MCF 10A (cell line): Measurements from ENCODE around the gene SND1. TPM values are rescaled to one million over a fixed set of nuclear protein-coding genes. Genes with fewer than 3 reads are reported as not detected.
A peak's percentile ranks its signal among the peaks of the same experiment; 100 is the strongest.

ENCODE experiments used
- BruUV-seq: library from RNA; stranded (reverse); fragments of 400-500 nt; replicated peaks from 2 replicates; lab custom pipeline; 2021; lab: Mats Ljungman, UMichigan
- CTCF ChIA-PET: fragments of 300-600 bp; sonication (Branson Sonifier 250); formaldehyde crosslinking; extraction: SDS; loops from one replicate; lab custom pipeline; 2021; ENCODE audit warnings: antibody characterized with exemption, inconsistent platforms; lab: Yijun Ruan, JAX
- POLR2A ChIA-PET: fragments of 300-600, 350-650 bp; sonication (Branson Sonifier 250); formaldehyde crosslinking; extraction: SDS; loops from one replicate; lab custom pipeline; 2020; ENCODE audit warnings: antibody characterized with exemption, inconsistent platforms; lab: Yijun Ruan, JAX
- DNase-seq: peaks from one replicate; pipeline ENCODE4 v3.0.0-alpha.2; 2018; ENCODE audit not compliant: unreplicated experiment
- H3K27ac Mint-ChIP-seq: one replicate; pipeline ENCODE4 v1.8.0; 2022; ENCODE audit warnings: mild to moderate bottlenecking, low read depth, mixed read lengths; ENCODE audit not compliant: unreplicated experiment
- H3K27me3 Mint-ChIP-seq: one replicate; pipeline ENCODE4 v1.8.0; 2022; ENCODE audit warnings: mixed read lengths; ENCODE audit not compliant: insufficient read depth, unreplicated experiment
- H3K36me3 Mint-ChIP-seq: one replicate; pipeline ENCODE4 v1.8.0; 2022; ENCODE audit warnings: mild to moderate bottlenecking, moderate library complexity, mixed read lengths; ENCODE audit not compliant: insufficient read depth, unreplicated experiment
- H3K4me1 Mint-ChIP-seq: one replicate; pipeline ENCODE4 v1.8.0; 2022; ENCODE audit warnings: mixed read lengths; ENCODE audit not compliant: insufficient read depth, unreplicated experiment
- H3K4me3 Mint-ChIP-seq: one replicate; pipeline ENCODE4 v1.8.0; 2022; ENCODE audit warnings: mild to moderate bottlenecking, moderate library complexity, mixed read lengths; ENCODE audit not compliant: unreplicated experiment
- H3K9me3 Mint-ChIP-seq: one replicate; pipeline ENCODE4 v1.8.0; 2022; ENCODE audit warnings: mixed read lengths; ENCODE audit not compliant: unreplicated experiment
- intact Hi-C: fragments of 100-400 bp; cut with micrococcal nuclease; formaldehyde crosslinking; loops from 2 replicates; pipeline ENCODE4 v1.14.1; 2022
- total RNA-seq: library from RNA; stranded (reverse); gene quantifications from 2 replicates; pipeline ENCODE4 v1.2.3, GENCODE V29; 2022
- TF ChIP-seq, protein P1 (sequence below): fragments of 200-600 bp; IDR thresholded peaks from one replicate; pipeline ENCODE4 v1.8.0; 2022; ENCODE audit warnings: antibody characterized with exemption, mild to moderate bottlenecking; ENCODE audit not compliant: unreplicated experiment

Gene SND1
- total RNA-seq, 1 experiment from 2014 or later = 297 TPM

DNA sequence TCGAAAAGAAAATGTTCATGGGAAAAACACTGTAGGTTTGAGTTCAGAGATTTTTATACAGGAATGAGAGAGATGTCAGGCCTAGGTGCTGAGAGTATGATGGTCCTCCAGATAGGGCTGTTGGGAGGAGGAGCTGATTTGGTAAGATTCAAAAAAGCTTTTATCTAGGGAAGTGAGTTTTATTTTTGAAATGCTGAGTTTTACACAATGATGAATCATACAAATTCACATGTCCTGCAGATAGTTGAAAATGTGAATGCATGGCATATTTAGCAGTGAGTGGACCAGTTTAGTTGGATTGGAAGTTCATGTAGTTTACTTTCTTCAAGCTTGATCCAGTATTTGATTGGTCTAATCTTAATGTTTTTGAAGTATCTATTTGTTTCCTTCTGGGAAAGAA is 224.4 kb downstream of the SND1 start:
- CTCF ChIA-PET = interaction anchor here (1.0 kb wide), 1 partner anchor 36 kb away, joined by 3 read pairs; no protein-coding TSS in a partner anchor
- Mint-ChIP-seq H3K4me3 (no peak overlapping the region), H3K36me3 (peaks cover 14% of the 10 kb centered on the region), H3K27ac (no peak overlapping the region), H3K27me3 (no peaks in the 10 kb centered on the region), H3K9me3 (no peaks in the 10 kb centered on the region), H3K4me1 (no peaks in the 10 kb centered on the region)
- peak; percentile 11 for DNase-seq
- intact Hi-C loops = no loop called here
- TF ChIP-seq, protein P1, sequence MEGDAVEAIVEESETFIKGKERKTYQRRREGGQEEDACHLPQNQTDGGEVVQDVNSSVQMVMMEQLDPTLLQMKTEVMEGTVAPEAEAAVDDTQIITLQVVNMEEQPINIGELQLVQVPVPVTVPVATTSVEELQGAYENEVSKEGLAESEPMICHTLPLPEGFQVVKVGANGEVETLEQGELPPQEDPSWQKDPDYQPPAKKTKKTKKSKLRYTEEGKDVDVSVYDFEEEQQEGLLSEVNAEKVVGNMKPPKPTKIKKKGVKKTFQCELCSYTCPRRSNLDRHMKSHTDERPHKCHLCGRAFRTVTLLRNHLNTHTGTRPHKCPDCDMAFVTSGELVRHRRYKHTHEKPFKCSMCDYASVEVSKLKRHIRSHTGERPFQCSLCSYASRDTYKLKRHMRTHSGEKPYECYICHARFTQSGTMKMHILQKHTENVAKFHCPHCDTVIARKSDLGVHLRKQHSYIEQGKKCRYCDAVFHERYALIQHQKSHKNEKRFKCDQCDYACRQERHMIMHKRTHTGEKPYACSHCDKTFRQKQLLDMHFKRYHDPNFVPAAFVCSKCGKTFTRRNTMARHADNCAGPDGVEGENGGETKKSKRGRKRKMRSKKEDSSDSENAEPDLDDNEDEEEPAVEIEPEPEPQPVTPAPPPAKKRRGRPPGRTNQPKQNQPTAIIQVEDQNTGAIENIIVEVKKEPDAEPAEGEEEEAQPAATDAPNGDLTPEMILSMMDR = no peak
- BruUV-seq = no TSS peak
- POLR2A ChIA-PET = interaction anchor here (0.7 kb wide), 1 partner anchor 12 kb away, joined by 3 read pairs; no protein-coding TSS in a partner anchor

DNA sequence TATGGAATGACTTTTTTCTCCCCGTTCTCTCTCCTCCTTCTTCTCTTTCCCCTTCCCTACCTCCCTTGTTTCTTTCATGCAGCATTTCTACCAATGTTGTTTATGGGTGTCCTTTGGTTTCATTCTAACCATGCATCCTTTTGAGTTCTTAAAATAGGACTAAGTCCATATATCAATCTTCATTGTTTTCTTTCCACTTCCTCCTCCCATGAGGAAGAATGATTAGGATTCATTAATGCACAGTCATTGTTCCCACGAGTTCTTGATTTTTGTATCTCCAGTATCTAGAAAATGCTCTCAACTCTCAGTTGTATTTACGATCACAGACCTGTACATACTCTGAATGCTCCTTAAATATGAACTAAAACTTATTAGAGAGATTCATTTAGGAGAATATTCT is 226.0 kb downstream of the SND1 start:
- ChIA-PET POLR2A (interaction anchor here (0.8 to 1.0 kb wide), 2 partner anchors 15 to 38 kb away, joined by 3 read pairs; no protein-coding TSS in a partner anchor), CTCF (no interaction called here)
- no TSS peak for BruUV-seq
- TF ChIP-seq, protein P1 = no peak
- no peaks in the 10 kb centered on the region for H3K9me3 Mint-ChIP-seq
- H3K4me3 Mint-ChIP-seq = no peak overlapping the region
- H3K27ac Mint-ChIP-seq = no peak overlapping the region
- intact Hi-C loops = no loop called here
- no peaks in the 10 kb centered on the region for H3K4me1 Mint-ChIP-seq
- H3K27me3 Mint-ChIP-seq = no peaks in the 10 kb centered on the region
- peaks cover 10% of the 10 kb centered on the region for H3K36me3 Mint-ChIP-seq
- DNase-seq = no peak

DNA sequence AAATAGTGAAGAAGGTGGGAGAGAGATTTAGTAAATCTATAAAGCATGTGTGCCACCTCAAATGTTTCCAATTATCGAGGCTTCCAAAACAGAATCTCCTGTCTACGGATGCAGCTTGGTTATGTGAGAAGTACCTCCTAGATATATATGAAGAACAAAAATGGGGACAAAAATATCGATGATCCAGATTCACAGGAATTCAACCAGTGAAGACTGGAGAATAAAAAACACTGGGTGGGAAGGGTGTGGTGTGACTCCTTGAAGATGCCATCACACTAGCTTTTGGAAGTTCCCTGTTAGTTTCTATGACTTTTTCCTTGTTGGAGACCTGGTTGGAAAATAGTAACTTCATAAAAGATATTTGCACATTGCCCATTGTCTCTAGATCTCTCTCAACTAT is 226.8 kb downstream of the SND1 start:
- Mint-ChIP-seq H3K9me3 (no peaks in the 10 kb centered on the region), H3K27me3 (no peaks in the 10 kb centered on the region), H3K36me3 (peaks cover 17% of the 10 kb centered on the region), H3K27ac (no peak overlapping the region), H3K4me1 (no peaks in the 10 kb centered on the region), H3K4me3 (no peak overlapping the region)
- no peak for DNase-seq
- ChIA-PET POLR2A (interaction anchor here (0.8 kb wide), 1 partner anchor 26 kb away, joined by 4 read pairs; no protein-coding TSS in a partner anchor), CTCF (no interaction called here)
- intact Hi-C loops = no loop called here
- TF ChIP-seq, protein P1 = no peak
- BruUV-seq = no TSS peak

DNA sequence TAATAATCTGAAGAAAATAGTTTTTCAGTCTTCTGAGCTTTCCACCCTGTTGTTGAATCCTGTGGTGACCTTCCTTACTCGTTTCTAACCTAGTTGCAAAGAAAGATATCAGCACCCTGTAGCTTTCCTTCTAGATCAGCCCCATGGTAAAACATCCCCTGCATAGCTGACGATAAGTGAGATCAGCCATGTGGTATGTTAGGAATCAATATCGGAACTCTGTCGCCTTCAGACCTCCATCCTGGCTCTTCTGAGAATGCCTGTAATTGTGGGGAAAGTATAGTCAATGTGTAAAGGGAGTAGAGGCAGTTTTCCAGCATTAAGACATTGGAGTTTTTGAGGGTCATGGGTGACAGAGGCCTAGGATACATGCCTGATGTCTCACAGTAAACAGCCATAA is 227.4 kb downstream of the SND1 start:
- no peak for DNase-seq
- POLR2A ChIA-PET = no interaction called here
- no peaks in the 10 kb centered on the region for H3K27me3 Mint-ChIP-seq
- CTCF ChIA-PET = no interaction called here
- TF ChIP-seq, protein P1 = no peak
- intact Hi-C loops = no loop called here
- BruUV-seq = no TSS peak
- H3K4me1 Mint-ChIP-seq = peaks cover 2% of the 10 kb centered on the region
- H3K27ac Mint-ChIP-seq = no peak overlapping the region
- no peak overlapping the region for H3K4me3 Mint-ChIP-seq
- H3K9me3 Mint-ChIP-seq = peaks cover under 1% of the 10 kb centered on the region
- H3K36me3 Mint-ChIP-seq = peaks cover 19% of the 10 kb centered on the region
